Adrenal gland (tissue), 12 donors: Measurements from ENCODE around the gene RALB. TPM values are rescaled to one million over a fixed set of nuclear protein-coding genes. Genes with fewer than 3 reads are reported as not detected.

Source experiments
- DNase-seq, 7 donors: peaks; one replicate each; pipeline ENCODE4 v3.0.0-alpha.2; 2019 to 2020
- H3K27ac ChIP-seq, 5 donors: fragments of 200-600 bp; sonication (generic) in 4 of 5; 1 replicate in 3 of 5; 2 replicates in 2 of 5; pipeline versions ENCODE4 v1.5.1 to v1.8.0; 2016 to 2020; ENCODE audit warnings: mild to moderate bottlenecking in 1 of 5
- H3K27me3 ChIP-seq: fragments of 200-600 bp; 2 replicates; pipeline ENCODE4 v1.8.0; 2021
- H3K36me3 ChIP-seq, 2 donors: fragments of 200-600 bp; replicated peaks in 1 of 2; 1 replicate in 1 of 2; 2 replicates in 1 of 2; pipeline versions ENCODE4 v1.5.1 to v1.8.0; 2018 to 2022
- H3K4me1 ChIP-seq, 2 donors: fragments of 200-600 bp; replicated peaks in 1 of 2; 1 replicate in 1 of 2; 2 replicates in 1 of 2; pipeline versions ENCODE4 v1.5.1 to v1.8.0; 2018 to 2021
- H3K4me3 ChIP-seq, 4 donors: fragments of 200-600 bp; sonication (generic) in 3 of 4; one replicate each; pipeline ENCODE4 v1.5.1; 2016 to 2018
- H3K9me3 ChIP-seq, 3 donors: fragments of 200-600 bp; sonication (generic) in 1 of 3; replicated peaks in 1 of 3; 1 replicate in 2 of 3; 2 replicates in 1 of 3; pipeline versions ENCODE4 v1.5.1 to v1.8.0; 2016 to 2021
- CTCF ChIP-seq, 6 experiments: fragments of 450-650 bp in 4 of 6; fragments of 200-600 bp in 2 of 6; sonication (generic) in 1 of 6; IDR thresholded peaks; 1 replicate in 5 of 6; 2 replicates in 1 of 6; pipeline versions ENCODE4 v1.5.1 to v1.8.0; 2016 to 2021; ENCODE audit warnings: antibody characterized with exemption in 6 of 6, mild to moderate bottlenecking in 2 of 6, moderate library complexity in 1 of 6
- POLR2A ChIP-seq, 2 donors: fragments of 450-650 bp; IDR thresholded peaks; one replicate each; pipeline ENCODE4 v1.6.1; 2017; ENCODE audit warnings: antibody characterized with exemption in 2 of 2, mild to moderate bottlenecking in 2 of 2, moderate library complexity in 1 of 2
- WGBS, 4 donors: extraction: QIAGEN DNeasy Blood & Tissue Kit in 2 of 4; methylation state at CpG; one replicate each; pipeline versions ENCODE4 v1.1.5 to v1.1.7; 2013 to 2017; 5-methylcytosine and 5-hydroxymethylcytosine counted together
- intact Hi-C, 2 donors: fragments of 100-400 bp; cut with DNase I; formaldehyde crosslinking; loops; one replicate each; pipeline versions ENCODE4 v1.14.1 to v1.15.0; 2022 to 2023
- polyA plus RNA-seq, 3 donors: library from polyadenylated mRNA; stranded (reverse); fragments of 200-250 nt in 2 of 3; fragments of 350-450 nt in 1 of 3; fragmentation: Illumina TruSeq in 1 of 3; extraction: RNeasy Lipid Tissue Mini Kit (QIAGEN cat#74804) in 1 of 3; gene quantifications; one replicate each; pipeline ENCODE4 v1.2.3, GENCODE V29; 2013 to 2014
- total RNA-seq, 9 donors: library from RNA; depleted of rRNA in 4 of 9; stranded (reverse); fragments of >200 nt in 4 of 9; fragments of 120-200 nt in 1 of 9; fragmentation: NEBNext Ultra II Directional in 1 of 9; extraction: Animal tissue kit (Norgen Biotek cat#: 25700) in 1 of 9; gene quantifications; one replicate each; pipeline versions ENCODE4 v1.1.0 to v1.2.4, GENCODE V29; 2013 to 2023
- donor health status: healthy with polysubstance abuse.
- donor health status: Bipolar disorder and iron deficiency.
- donor health status: DM: yes; HTN: yes; CAD: no.
- donor health status: DM: no; HTN: no; CAD: no.
- donor health status: DM: no; HTN: no; CAD: no.
- donor health status: DM: yes; HTN: yes; CAD: no.

RALB gene
- total and polyA plus RNA-seq, 12 donors = 20.7 to 94.3 (median 51.6) TPM

- WGBS, 4 donors = 85 to 93% (median 90%) methylated on average over 10 of the region's 10 CpGs
- Histone ChIP-seq H3K27ac (no peak overlapping the region), H3K27me3 (no peaks in the 10 kb centered on the region), H3K36me3 (peaks cover 0 to 12% of the 10 kb centered on the region in 2 donors), H3K4me1 (no peaks in the 10 kb centered on the region), H3K9me3 (no peaks in the 10 kb centered on the region), H3K4me3 (no peak overlapping the region)
- intact Hi-C loops = no loop called here
- no peak for DNase-seq
- TF ChIP-seq POLR2A (IDR thresholded peaks at IDR 0.05) (no peak), CTCF (IDR thresholded peaks at IDR 0.05) (no peak)
These were observed 26.2 kb downstream of the RALB start for GRCh38 chr2:120278901-120279300.

GRCh38 chr2:120279708-120280107 is 27.1 kb downstream of the RALB start:
- Histone ChIP-seq H3K4me3 (no peak overlapping the region), H3K27me3 (no peaks in the 10 kb centered on the region), H3K9me3 (no peaks in the 10 kb centered on the region), H3K36me3 (peaks cover 0 to 12% of the 10 kb centered on the region in 2 donors), H3K27ac (no peak overlapping the region), H3K4me1 (no peaks in the 10 kb centered on the region)
- intact Hi-C loops = no loop called here
- DNase-seq = peak in 1 of 7 donors; percentile 6
- WGBS, 4 donors = 88 to 94% (median 91%) methylated on average over 13 to 14 of the region's 14 CpGs
- TF ChIP-seq CTCF (IDR thresholded peaks at IDR 0.05) = no peak
- no peak for TF ChIP-seq POLR2A (IDR thresholded peaks at IDR 0.05)

- no peak for DNase-seq
- H3K4me1 ChIP-seq = peaks cover 0 to 12% of the 10 kb centered on the region in 2 donors
- intact Hi-C loops = no loop called here
- TF ChIP-seq POLR2A (IDR thresholded peaks at IDR 0.05) (no peak), CTCF (IDR thresholded peaks at IDR 0.05) (no peak)
- WGBS, 4 donors = 78 to 84% (median 81%) methylated on average over 4 of the region's 4 CpGs
- no peaks in the 10 kb centered on the region for H3K27me3 ChIP-seq
- no peak overlapping the region for H3K4me3 ChIP-seq
- peaks cover 0 to 21% of the 10 kb centered on the region in 2 donors for H3K36me3 ChIP-seq
- H3K27ac ChIP-seq = no peak overlapping the region
- no peaks in the 10 kb centered on the region for H3K9me3 ChIP-seq
These were observed 31.0 kb downstream of the RALB start for GRCh38 chr2:120283649-120284048.

GRCh38 chr2:120285056-120285455 is 32.4 kb downstream of the RALB start:
- intact Hi-C loops = no loop called here
- Histone ChIP-seq H3K27me3 (no peaks in the 10 kb centered on the region), H3K4me3 (no peak overlapping the region), H3K36me3 (peaks cover 0 to 18% of the 10 kb centered on the region in 2 donors), H3K4me1 (peaks cover 0 to 12% of the 10 kb centered on the region in 2 donors), H3K27ac (no peak overlapping the region), H3K9me3 (no peaks in the 10 kb centered on the region)
- WGBS, 4 donors = 89 to 95% (median 93%) methylated on average over 6 of the region's 6 CpGs
- DNase-seq = no peak
- TF ChIP-seq POLR2A (IDR thresholded peaks at IDR 0.05) = no peak
- TF ChIP-seq CTCF (IDR thresholded peaks at IDR 0.05) = no peak
